HG02571 (cell line): Measurements from ENCODE around the gene PRDM2.

Source experiments
- ATAC-seq: cut with Tn5 transposase; IDR thresholded peaks from one replicate; pipeline ENCODE4 v1.9.1; 2021; ENCODE audit warnings: mild to moderate bottlenecking, moderate library complexity; ENCODE audit not compliant: unreplicated experiment

The PRDM2 gene

GRCh38 chr1:13808729-13809131 lies 108.7 kb downstream of the PRDM2 start:
- no peak for ATAC-seq

- ATAC-seq = no peak
Measured at GRCh38 chr1:13809461-13810159, 109.6 kb downstream of the PRDM2 start.

GRCh38 chr1:13812456-13813397 lies 112.7 kb downstream of the PRDM2 start:
- no peak for ATAC-seq

- ATAC-seq = no peak
Measured at GRCh38 chr1:13813398-13814012, 113.5 kb downstream of the PRDM2 start.

GRCh38 chr1:13814131-13814530 lies 114.1 kb downstream of the PRDM2 start:
- no peak for ATAC-seq

- ATAC-seq = no peak
Measured at GRCh38 chr1:13816016-13816760, 116.2 kb downstream of the PRDM2 start.

- no peak for ATAC-seq
Measured at GRCh38 chr1:13817906-13818305, 117.9 kb downstream of the PRDM2 start.

- no peak for ATAC-seq
Measured at GRCh38 chr1:13818926-13819325, 118.9 kb downstream of the PRDM2 start.

GRCh38 chr1:13819642-13820041 lies 119.7 kb downstream of the PRDM2 start:
- ATAC-seq = no peak

GRCh38 chr1:13820055-13820454 lies 120.1 kb downstream of the PRDM2 start:
- ATAC-seq = no peak

- no peak for ATAC-seq
Measured at GRCh38 chr1:13820456-13820855, 120.5 kb downstream of the PRDM2 start.

GRCh38 chr1:13823126-13823880 lies 123.3 kb downstream of the PRDM2 start:
- no peak for ATAC-seq

- ATAC-seq = no peak
Measured at GRCh38 chr1:13823936-13824335, 123.9 kb downstream of the PRDM2 start.

GRCh38 chr1:13824626-13825025 lies 124.6 kb downstream of the PRDM2 start:
- no peak for ATAC-seq

- ATAC-seq = no peak
Measured at GRCh38 chr1:13825033-13825432, 125.0 kb downstream of the PRDM2 start.

- ATAC-seq = no peak
Measured at GRCh38 chr1:13826009-13826408, 126.0 kb downstream of the PRDM2 start.

- ATAC-seq = no peak
Measured at GRCh38 chr1:13826591-13826990, 126.6 kb downstream of the PRDM2 start.

- ATAC-seq = no peak
Measured at GRCh38 chr1:13828454-13829151, 128.6 kb downstream of the PRDM2 start.

- ATAC-seq = no peak
Measured at GRCh38 chr1:13829152-13829769, 129.3 kb downstream of the PRDM2 start.
